GM18517 (cell line): Measurements from ENCODE around the gene GGT5.
A peak's percentile ranks its signal among the peaks of the same experiment; 100 is the strongest.
"Not testable (repeated sequence)": the region's sequence is repeated elsewhere in the genome, so short reads cannot be mapped to it uniquely, and the experiment has no call there.

Source experiments
- ATAC-seq: cut with Tn5 transposase; IDR thresholded peaks from one replicate; pipeline ENCODE4 v1.9.1; 2021; ENCODE audit warnings: mild to moderate bottlenecking, moderate library complexity; ENCODE audit not compliant: unreplicated experiment

GGT5 gene, protein sequence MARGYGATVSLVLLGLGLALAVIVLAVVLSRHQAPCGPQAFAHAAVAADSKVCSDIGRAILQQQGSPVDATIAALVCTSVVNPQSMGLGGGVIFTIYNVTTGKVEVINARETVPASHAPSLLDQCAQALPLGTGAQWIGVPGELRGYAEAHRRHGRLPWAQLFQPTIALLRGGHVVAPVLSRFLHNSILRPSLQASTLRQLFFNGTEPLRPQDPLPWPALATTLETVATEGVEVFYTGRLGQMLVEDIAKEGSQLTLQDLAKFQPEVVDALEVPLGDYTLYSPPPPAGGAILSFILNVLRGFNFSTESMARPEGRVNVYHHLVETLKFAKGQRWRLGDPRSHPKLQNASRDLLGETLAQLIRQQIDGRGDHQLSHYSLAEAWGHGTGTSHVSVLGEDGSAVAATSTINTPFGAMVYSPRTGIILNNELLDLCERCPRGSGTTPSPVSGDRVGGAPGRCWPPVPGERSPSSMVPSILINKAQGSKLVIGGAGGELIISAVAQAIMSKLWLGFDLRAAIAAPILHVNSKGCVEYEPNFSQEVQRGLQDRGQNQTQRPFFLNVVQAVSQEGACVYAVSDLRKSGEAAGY

DNA sequence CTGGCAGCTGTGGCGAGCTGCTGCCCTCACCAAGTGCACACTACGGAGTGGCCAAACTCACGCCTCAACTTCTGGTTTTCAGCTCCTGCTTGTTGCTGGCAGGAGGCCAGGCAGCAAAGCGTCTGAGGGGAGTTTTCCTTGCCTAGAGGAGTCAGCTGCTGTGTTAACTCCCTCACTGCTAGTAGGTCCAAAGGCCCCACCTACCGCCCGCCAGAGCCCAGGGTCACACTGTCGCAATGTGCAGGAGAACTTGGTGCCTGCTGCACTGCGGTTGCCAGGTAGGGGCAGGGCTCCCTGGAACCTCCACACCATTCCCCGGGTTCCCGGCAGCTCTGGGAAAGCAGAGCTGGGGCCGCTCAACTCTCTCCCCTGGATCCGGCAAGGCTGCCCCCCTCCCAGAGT, at the start of gene GGT5:
Gene GGT5, minus strand, starts transcription at position 53 of the 402 bp plus-strand sequence. CDS start 357 bp downstream, outside the sequence.
- ATAC-seq, result not testable (repeated sequence)

DNA sequence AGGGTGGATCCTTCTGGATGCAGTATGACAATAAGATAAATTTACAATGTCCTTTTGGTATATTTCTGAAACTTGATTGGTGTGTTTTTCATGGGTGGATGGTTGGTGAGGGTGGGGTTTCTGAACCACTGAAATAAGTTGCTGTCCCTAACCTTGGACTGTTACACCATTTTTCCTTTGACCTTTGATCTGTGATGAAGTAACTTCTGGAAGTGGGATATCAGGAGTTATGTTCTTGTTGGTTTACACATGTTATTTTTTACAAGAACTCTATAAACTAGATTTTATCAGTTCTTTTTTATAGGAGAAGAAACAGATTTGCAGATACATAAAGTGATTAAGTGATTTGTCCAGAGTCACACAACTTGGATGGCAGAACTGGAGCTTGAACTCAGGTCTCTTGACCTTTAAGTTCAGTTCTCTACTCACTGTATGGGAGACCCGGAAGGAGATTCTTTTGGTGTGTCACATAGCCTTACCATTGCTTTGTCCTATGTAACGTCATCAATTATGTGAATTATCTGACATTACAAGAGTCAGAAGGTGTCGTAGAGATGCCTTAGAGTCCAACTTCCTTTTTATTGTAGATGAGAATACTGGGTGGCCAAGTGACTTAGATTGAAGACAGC, 47.4 kb upstream of the GGT5 start:
- not testable (repeated sequence) for ATAC-seq

DNA sequence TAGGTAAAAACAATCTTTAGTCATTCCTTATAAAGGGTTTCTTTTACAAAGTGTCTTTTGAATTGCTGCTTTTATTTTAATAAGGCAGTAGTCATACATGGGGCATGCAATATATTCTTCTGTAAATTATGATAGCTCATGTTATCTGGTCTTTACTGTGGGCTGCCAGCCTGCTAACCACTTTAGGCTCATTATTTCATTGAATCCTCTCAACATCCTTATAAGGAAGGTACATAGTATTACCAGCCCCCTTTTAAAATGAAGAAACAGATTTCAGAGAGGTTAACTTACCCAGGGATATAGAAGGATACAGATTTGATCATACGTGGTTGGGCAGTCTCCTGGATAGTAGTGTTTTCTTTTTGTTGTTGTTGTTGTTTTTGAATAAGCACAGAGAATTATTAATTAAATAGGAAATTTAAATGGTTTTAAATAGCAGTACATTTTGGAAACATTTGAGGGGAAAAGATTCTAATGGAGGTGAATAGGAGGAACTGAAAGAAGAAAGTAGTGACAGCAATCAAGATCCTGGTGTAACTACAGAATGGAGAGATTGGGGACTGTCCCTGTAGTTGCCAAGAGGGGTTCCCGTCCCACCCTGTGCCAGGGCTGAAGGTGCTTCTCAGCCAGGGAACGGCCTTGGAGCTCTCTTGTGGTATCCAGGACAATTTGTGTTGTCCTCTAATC, 46.8 kb upstream of the GGT5 start:
- ATAC-seq, result no peak

DNA sequence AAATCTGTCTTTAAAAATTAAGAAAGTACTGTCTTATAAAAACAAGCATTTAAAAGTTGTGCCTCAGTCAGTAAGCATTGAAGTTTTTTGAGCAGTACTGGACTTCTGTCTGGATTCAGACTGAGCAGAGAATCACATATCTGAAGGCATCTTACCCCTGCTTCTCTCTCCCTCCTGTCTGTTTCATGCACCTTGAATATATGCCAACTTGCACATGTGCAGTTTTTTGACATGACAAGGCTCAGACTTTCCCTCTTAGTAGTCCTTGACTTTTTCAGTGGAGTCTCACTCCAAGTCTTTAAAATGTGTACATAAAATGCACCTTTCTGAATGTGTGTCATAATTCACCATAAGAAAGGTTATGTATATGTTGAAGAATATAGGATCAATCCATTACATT, 45.6 kb upstream of the GGT5 start:
- no peak for ATAC-seq

DNA sequence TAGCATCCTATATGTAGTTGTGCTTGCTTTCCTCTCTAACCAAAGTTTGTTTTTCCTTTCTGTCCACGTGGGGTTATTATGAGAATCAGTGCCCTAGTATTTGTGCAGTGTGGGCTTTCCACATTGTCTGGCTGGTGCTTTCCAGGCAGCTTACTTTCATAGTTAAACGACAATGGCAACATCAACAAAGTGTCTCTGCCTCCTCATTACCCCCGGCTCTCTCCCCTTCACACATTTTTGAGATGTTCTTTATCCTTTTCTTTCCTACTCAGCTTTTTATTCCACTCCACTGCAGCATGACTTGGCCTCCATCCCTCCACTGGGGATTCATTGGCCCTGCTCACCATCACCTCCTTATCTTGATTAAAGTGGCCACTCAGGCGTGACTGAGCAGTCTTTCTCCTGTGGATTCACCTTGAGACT, 44.9 kb upstream of the GGT5 start:
- ATAC-seq, result no peak

DNA sequence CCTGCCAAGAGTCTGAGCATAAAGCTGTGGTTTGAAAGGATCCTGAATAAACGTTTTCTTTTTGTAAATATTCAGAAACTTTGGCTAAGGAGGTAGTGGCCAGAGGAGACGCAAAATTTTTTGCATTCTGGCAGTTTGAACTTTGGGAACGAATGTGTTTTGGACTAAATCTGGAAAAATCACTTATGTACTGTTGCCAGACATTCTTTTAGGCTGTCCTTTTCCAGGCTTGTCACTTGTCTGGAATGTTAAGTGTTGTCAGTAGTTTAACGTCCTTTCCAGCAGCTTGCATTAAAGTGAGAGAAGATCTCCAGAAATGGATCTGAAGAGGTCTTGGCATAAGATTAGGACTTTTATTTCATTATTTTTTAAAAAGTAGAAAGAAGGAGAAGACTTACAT, 44.2 kb upstream of the GGT5 start:
- ATAC-seq, result no peak

DNA sequence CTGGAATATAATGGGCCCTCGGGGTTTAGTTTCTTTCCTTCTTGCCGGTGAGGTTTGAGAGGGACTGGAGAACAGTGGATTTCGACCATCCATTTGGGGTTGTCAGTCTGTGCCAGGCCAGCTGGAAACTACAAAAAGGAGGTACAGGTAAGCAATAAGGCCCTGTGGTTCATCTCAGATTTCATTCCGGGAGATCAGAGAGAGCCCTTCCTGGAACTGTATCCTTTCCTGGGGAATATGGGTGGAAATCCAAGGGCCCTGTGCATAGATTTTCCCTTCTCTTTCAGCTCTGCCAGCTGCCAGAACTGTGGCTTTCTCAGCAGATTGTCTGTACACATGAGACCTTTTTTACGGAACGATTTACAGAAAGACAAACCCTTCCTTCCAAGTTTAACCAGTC, 42.9 kb upstream of the GGT5 start:
- not testable (repeated sequence) for ATAC-seq

DNA sequence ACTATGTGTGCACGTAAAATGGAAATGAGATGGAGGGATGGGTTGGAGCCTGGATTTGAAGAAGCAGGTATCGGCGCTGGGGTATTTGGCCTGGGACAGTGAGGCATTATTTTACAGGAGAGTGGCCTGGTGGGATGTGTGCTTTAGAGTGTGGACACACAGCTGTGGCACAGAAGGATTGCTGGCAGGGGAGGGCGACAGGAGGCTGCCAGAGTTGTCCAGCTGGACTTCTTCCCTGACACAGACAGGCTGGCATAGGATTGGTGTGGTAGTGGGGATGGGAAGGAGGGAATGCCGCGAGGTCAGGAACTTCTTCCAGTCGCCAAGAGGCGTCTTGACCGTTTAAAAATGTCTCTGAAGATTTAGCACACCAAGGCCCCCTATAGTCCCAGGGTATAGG, 42.3 kb upstream of the GGT5 start:
- ATAC-seq, result not testable (repeated sequence)

DNA sequence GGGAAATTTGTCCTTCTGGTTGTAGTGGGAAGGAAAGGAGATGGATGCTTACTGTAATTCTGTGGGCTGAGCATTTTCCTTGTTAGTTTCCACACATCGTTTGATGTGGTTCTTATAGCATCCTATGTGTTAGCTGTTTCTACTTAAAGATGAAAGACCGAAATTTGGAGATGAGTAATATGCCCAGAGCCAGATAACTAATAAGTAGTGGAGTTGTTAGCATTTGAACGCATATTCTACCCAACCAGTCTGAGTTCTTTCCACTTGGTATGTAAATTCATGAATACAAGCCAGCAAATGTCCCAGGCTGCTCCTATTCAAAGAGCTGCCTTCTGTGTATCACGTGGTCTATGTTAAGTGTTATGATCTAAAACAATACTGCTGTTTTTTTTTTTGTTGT, 40.4 kb upstream of the GGT5 start:
- no peak for ATAC-seq

DNA sequence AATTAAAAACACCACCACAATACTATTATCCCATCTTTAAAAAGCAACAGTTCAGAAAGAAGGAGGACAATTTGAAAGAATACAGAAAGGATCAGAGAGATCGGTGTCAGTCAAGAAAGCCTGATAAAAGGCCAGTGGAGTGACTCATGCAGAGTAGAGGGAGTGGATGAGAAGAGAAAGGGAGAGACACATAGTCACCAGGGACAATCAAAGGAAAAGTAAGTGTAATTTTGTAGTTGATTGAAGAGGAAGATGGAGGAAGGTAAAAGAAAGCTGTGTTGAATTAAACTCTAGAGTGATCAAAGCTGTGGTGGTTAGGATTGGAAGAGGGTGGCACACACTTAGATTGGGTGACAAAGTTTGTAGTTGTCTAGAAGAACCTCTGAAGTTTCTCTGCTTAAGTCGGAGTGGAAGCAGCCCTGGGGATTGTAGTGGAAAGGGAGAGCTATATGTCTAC, 39.9 kb upstream of the GGT5 start:
- no peak for ATAC-seq

DNA sequence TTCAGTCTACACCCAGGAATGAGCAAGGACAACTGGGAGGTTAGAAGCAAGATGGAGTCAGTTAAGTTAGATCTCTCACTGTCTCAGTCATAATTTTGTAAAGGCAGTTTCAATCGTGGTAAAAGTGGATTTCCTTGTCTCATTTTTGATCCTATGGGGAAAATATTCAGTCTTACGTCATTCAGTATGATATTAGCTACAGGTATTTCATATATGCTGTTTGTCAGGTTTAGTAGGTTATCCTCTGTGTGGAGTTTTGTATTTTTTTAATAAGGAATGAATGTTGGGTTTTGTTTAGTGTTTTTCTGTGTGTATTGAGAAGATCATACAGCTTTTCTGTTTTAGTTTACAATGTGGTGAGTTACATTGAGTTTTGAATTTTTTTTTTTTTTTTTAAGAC, 37.5 kb upstream of the GGT5 start:
- ATAC-seq, result no peak

DNA sequence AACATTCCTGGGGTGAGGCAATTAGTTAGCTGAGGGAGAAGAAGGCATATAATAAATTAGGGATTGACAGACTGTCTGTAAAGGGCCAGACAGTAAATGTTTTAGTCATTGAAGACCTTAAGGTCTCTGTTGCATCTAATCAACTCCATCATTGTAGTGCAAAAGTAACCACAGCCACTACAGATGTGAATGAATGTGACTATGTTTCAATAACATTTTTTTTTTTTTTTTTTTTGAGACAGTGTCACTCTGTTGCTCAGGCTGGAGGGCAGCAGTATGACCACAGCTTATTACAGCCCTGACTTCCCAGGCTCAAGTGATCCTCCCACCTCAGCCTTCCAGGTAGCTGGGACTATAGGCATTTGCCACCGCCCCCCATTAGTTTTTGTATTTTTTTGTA, 35.5 kb upstream of the GGT5 start:
- ATAC-seq, result not testable (repeated sequence)

DNA sequence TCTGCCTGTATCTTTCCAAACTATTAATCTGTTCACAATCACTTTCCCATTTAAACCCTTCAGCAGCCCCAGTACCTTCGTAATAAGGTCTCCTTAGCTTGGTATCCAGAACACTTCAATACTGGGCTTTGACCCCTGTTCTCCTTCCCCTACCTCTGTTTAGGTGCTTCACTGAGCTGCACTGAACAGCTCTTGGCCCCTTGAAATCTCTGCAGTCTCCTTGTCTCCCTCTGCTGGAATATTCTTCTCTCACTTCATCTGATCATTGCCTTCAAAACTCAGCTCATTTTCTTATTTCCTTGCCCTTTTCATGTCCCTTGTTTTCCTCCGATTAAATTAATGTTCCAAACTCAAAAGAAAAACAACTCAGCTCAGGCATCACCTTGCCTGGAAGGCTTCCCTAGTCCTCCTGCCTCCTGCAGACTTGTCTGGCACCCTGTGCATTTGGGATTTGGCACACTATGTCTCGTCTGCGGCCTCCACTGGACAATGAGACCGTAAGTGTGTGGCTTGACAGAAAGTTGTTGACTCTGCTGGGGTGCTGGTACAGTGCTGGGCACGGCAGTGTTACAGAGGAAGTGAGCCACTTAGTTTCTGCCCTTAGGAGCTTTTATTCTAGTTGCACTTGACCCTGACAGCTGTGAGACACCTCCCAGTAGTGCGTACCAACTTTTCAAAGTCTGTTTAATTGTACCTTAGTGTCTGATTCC, 30.0 kb upstream of the GGT5 start:
- ATAC-seq, result not testable (repeated sequence)

DNA sequence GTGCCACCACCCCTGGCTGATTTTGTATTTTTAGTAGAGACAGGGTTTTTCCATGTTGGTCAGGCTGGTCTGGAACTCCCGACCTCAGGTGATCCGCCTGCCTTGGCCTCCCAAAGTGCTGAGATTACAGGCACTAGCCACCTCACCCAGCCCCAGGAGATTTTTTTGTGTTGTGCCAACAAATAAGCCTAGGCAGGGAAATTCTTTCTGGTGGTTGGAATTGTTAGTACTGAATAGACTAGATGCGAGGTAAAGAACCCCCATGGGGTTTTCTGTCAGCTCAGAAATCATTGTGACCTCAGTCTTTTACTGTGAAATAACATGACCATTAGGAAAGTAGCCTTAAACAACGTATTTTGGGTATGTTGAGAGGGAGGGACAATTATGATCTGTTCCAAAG, 29.0 kb upstream of the GGT5 start:
- ATAC-seq, result not testable (repeated sequence)

DNA sequence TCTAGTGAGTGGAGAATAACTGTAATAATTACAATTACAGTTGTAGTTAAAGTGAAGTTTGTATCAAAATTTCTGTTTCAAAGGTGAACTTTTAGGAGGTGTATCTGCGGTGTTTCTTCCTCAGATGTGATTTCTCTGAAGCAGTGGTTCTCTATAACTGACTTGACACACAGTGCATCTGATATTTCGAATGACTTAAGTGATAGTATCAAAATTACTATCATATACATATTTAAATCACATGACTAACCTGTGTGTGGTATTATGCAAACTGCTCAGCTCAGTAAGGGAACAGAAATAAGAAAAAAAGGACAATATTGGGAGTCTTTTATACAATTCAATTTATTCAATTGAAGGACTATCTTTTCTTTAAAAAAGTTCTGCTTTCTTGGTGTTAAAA, 28.1 kb upstream of the GGT5 start:
- not testable (repeated sequence) for ATAC-seq

DNA sequence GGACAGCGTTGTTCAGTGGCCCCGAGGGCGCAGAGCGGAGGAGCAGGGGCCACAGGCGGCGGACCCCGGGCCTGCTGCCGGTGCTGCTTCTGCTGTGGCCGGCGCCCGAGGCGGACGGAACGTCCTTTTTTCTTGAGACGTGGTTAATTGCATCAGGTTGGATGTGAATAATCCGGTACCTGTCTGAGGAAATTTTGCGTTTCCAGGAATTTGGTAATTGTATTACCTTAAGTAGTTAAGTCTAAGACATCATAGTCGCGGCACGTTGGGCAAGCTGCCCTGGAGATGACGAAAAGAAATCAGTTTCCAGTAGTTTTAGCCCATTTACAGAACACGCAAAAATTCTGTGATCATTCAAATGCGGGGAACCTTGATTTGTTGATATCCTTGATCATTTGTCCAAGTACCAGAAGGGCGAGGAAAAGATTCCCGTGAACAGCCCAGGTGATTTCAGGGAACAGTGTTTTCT, 26.5 kb upstream of the GGT5 start:
- ATAC-seq, result no peak

DNA sequence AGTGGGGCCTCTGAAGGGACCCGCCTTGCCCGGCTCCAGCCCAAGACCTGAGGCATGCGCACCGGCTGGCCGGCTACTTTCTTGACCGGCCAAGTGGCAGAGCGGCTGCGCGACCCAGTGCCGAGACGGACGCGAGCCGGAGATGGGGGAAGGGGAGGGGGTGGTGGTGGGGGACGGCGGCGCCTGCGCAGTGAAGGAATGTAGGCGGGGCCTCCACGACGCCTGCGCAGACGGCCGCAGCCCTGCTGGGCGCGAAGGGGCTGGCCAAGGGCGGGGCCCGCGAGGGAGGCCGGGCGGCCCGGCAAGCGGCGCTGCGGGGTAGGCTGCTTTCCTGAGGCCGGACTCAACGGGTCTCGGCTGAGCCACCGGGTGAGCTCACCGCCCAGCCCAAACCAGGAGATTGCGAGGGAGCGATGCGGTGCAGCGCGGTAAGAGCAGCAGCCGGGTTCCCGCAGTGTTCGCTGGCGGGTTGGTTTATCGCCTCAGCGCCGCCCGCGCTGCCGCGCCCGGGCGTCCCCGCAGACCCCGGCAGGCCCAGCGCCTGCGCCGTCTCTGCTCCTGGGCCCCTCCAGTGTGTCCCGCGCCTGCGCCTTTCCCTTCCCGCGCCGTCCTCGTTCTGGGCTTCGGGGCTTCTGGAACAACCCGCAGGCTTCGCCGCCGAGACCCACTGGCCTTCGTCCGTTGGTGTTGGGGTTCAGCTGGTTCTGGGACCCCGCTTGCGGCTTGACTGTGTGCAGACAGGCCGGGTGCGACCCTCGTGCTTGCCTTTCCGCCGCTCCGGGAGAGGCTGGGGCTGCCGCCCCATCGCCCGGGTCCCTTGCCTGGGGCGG, 25.9 kb upstream of the GGT5 start, which contains the start of gene SPECC1L:
Gene SPECC1L, plus strand, starts transcription at position 276 of the 830 bp plus-strand sequence. CDS start 31,401 bp downstream, outside the sequence.
- peak; percentile 80 for ATAC-seq

DNA sequence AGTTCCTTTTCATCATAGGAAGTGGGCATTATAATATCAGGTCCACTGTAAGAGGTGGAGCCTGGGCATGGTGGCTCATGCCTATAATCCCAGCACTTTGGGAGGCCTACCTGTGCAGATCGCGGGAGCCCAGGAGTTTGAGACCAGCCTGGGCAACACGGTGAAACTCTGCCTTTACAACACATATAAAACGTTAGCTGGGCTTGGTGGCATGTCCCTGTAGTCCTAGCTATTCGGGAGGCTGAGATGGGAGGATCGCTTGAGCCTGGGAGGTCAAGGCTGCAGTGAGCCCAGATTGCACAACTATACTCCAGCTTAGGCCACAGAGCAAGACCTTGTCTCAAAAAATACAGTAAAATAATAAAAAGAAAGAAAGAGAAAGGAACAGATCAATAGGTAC, 21.6 kb upstream of the GGT5 start:
- not testable (repeated sequence) for ATAC-seq

DNA sequence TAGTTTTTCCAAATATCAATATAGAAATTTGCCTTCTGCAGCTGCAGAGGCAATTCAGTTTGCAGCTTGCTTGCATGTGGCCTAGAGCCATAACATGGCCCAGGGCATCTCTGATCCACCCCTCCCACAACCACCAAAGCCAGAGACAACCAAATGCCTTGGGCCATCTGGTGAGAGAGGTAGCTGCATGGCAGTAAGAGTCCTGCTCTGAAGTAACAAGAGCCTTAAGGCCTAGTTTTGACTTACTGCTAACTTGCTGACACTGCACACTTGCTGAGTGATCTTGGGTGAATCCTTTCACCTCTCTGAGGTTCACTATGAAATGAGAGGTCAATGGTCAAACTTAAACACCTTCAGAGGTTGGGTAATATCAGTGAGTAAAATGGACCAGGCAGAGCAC, 20.9 kb upstream of the GGT5 start:
- ATAC-seq, result no peak
